Fibroblast of lung (primary cell): ENCODE data around the gene ROBO1.

Experiments used
- CTCF ChIP-seq, 2 donors: IDR thresholded peaks in 1 of 2; conservative IDR thresholded peaks in 1 of 2; 1 replicate in 1 of 2; 2 replicates in 1 of 2; pipeline ENCODE4 v1.5.1; 2011 to 2012; ENCODE audit warnings: low read length in 2 of 2, control low read depth in 1 of 2, inconsistent platforms in 1 of 2, low read depth in 1 of 2, mild to moderate bottlenecking in 1 of 2
- EZH2 ChIP-seq: IDR thresholded peaks from 2 replicates; pipeline ENCODE4 v1.5.1; 2012; ENCODE audit warnings: low read length, control low read depth, mild to moderate bottlenecking; ENCODE audit errors: missing control alignments

GRCh38 chr3:78742041-78742440 lies 1025.8 kb downstream of the ROBO1 start:
- TF ChIP-seq CTCF (conservative IDR thresholded peaks at IDR 0.05 in 1 of 2, IDR thresholded peaks at IDR 0.05 in 1 of 2; ENCODE audit: low read depth in 1 of 2, low read length in 2 of 2) (no peak), EZH2 (no peak)
